ENCODE data around the gene ZNF333. TPM values are rescaled to one million over a fixed set of nuclear protein-coding genes. Genes with fewer than 3 reads are reported as not detected.

The ZNF333 gene
- total RNA-seq, 1 donor from 2014 or later = 9.0 TPM

GRCh38 chr19:14655726-14656125 is 34.1 kb upstream of the ZNF333 start:
- DNase-seq (ENCODE audit: low read depth) = no peak
- H3K36me3 ChIP-seq (ENCODE audit: control insufficient read depth, insufficient read depth, low read length) = no peaks in the 10 kb centered on the region
- no peak for TF ChIP-seq CTCF (IDR thresholded peaks at IDR 0.05; ENCODE audit: insufficient read depth, low read length, poor library complexity, severe bottlenecking)
- no peak overlapping the region for H3K4me3 ChIP-seq (ENCODE audit: low read depth, low read length)
- no peaks in the 10 kb centered on the region for H3K27me3 ChIP-seq (ENCODE audit: control insufficient read depth, insufficient read depth, low read length)

- H3K36me3 ChIP-seq (ENCODE audit: control insufficient read depth, insufficient read depth, low read length) = no peaks in the 10 kb centered on the region
- DNase-seq (ENCODE audit: low read depth) = no peak
- no peak for TF ChIP-seq CTCF (IDR thresholded peaks at IDR 0.05; ENCODE audit: insufficient read depth, low read length, poor library complexity, severe bottlenecking)
Observed at GRCh38 chr19:14659874-14660489, 29.9 kb upstream of the ZNF333 start.

GRCh38 chr19:14661372-14661924 is 28.4 kb upstream of the ZNF333 start:
- no peaks in the 10 kb centered on the region for H3K27me3 ChIP-seq (ENCODE audit: control insufficient read depth, insufficient read depth, low read length)
- no peak for TF ChIP-seq CTCF (IDR thresholded peaks at IDR 0.05; ENCODE audit: insufficient read depth, low read length, poor library complexity, severe bottlenecking)
- no peak for DNase-seq (ENCODE audit: low read depth)
- no peaks in the 10 kb centered on the region for H3K36me3 ChIP-seq (ENCODE audit: control insufficient read depth, insufficient read depth, low read length)
- H3K4me3 ChIP-seq (ENCODE audit: low read depth, low read length) = no peak overlapping the region

More at GRCh38 chr19:14659874-14660489, 29.9 kb upstream of the ZNF333 start:
- H3K4me3 ChIP-seq (ENCODE audit: low read depth, low read length) = no peak overlapping the region
- H3K27me3 ChIP-seq (ENCODE audit: control insufficient read depth, insufficient read depth, low read length) = no peaks in the 10 kb centered on the region

GRCh38 chr19:14669940-14670339 is 19.9 kb upstream of the ZNF333 start:
- no peaks in the 10 kb centered on the region for H3K36me3 ChIP-seq (ENCODE audit: control insufficient read depth, insufficient read depth, low read length)
- H3K27me3 ChIP-seq (ENCODE audit: control insufficient read depth, insufficient read depth, low read length) = no peaks in the 10 kb centered on the region
- TF ChIP-seq CTCF (IDR thresholded peaks at IDR 0.05; ENCODE audit: insufficient read depth, low read length, poor library complexity, severe bottlenecking) = no peak
- DNase-seq (ENCODE audit: low read depth) = no peak
- no peak overlapping the region for H3K4me3 ChIP-seq (ENCODE audit: low read depth, low read length)

- Histone ChIP-seq H3K4me3 (ENCODE audit: low read depth, low read length) (no peak overlapping the region), H3K36me3 (ENCODE audit: control insufficient read depth, insufficient read depth, low read length) (no peaks in the 10 kb centered on the region), H3K27me3 (ENCODE audit: control insufficient read depth, insufficient read depth, low read length) (no peaks in the 10 kb centered on the region)
- DNase-seq (ENCODE audit: low read depth) = no peak
- no peak for TF ChIP-seq CTCF (IDR thresholded peaks at IDR 0.05; ENCODE audit: insufficient read depth, low read length, poor library complexity, severe bottlenecking)
Observed at GRCh38 chr19:14670408-14670807, 19.4 kb upstream of the ZNF333 start.
